Fibroblast of pulmonary artery (primary cell): Measurements from ENCODE around the gene HMCN1.

ENCODE experiments used
- DNase-seq: peaks from one replicate; pipeline ENCODE4 v3.0.0-alpha.2; 2010; ENCODE audit warnings: low read depth
- H3K4me3 ChIP-seq: replicated peaks from 2 replicates; pipeline ENCODE4 v1.5.1; 2011; ENCODE audit warnings: low read depth, mild to moderate bottlenecking, control low read depth, low read length, moderate library complexity
- TF ChIP-seq, protein P1 (sequence below): IDR thresholded peaks from 2 replicates; pipeline ENCODE4 v1.5.1; 2011; ENCODE audit warnings: mild to moderate bottlenecking, control low read depth, low read length, inconsistent platforms; ENCODE audit errors: missing control alignments

HMCN1 gene

DNA sequence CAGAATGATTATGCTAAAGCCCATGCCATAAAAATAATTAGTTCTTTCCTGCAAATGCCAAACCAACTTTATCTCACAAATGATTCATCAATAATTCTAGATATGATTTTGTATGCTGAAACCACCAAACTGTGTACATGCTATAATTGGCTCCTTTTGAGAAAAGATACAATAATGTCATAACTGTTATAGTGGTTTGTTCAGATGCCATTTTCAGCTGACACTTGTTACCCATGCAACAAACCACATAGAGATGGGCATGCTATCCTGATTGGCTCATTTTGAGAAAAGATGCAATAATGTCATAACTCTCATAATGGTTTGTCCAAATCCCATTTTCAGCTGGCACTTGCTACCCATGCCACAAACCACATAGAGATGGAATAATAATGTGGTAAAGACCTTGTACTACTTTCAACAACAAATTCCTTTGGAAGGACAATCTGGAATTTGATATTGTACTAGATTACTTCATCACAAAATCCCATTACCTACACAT is 357.1 kb downstream of the HMCN1 start:
- TF ChIP-seq, protein P1, sequence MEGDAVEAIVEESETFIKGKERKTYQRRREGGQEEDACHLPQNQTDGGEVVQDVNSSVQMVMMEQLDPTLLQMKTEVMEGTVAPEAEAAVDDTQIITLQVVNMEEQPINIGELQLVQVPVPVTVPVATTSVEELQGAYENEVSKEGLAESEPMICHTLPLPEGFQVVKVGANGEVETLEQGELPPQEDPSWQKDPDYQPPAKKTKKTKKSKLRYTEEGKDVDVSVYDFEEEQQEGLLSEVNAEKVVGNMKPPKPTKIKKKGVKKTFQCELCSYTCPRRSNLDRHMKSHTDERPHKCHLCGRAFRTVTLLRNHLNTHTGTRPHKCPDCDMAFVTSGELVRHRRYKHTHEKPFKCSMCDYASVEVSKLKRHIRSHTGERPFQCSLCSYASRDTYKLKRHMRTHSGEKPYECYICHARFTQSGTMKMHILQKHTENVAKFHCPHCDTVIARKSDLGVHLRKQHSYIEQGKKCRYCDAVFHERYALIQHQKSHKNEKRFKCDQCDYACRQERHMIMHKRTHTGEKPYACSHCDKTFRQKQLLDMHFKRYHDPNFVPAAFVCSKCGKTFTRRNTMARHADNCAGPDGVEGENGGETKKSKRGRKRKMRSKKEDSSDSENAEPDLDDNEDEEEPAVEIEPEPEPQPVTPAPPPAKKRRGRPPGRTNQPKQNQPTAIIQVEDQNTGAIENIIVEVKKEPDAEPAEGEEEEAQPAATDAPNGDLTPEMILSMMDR = no peak
- no peak for DNase-seq
- no peak overlapping the region for H3K4me3 ChIP-seq

DNA sequence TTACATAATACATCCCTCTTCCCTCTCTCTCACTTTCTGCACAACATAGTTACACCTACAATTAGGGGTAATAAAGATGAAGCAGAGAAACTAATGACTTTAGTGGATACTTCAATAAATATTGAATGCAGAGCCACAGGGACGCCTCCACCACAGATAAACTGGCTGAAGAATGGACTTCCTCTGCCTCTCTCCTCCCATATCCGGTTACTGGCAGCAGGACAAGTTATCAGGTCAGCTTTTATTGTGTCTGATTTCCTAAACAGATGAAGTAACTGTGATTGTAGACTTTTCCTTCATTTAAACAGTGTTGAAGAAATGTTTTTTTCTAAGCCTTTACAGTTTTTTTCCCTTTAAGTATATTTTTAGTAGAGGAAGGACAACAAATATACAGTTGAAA is 359.2 kb downstream of the HMCN1 start:
- TF ChIP-seq, protein P1 = no peak
- peak; percentile 68 for DNase-seq
- H3K4me3 ChIP-seq = no peak overlapping the region

DNA sequence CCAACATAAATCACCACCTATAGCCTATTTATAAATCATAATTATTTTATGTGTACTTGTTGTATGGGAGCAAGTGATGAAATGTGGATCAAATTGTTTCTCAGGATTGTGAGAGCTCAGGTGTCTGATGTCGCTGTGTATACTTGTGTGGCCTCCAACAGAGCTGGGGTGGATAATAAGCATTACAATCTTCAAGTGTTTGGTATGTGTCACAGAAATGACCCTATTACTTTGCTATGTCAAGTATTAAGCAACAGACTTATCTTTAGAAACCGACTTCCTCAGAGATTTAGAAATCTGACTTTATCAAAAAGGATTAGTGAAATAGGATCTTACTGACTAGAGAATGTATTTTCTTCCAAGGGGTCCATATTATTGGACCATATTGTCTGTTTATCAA is 360.0 kb downstream of the HMCN1 start:
- peak; percentile 68 for DNase-seq
- TF ChIP-seq, protein P1 = no peak
- H3K4me3 ChIP-seq = no peak overlapping the region

DNA sequence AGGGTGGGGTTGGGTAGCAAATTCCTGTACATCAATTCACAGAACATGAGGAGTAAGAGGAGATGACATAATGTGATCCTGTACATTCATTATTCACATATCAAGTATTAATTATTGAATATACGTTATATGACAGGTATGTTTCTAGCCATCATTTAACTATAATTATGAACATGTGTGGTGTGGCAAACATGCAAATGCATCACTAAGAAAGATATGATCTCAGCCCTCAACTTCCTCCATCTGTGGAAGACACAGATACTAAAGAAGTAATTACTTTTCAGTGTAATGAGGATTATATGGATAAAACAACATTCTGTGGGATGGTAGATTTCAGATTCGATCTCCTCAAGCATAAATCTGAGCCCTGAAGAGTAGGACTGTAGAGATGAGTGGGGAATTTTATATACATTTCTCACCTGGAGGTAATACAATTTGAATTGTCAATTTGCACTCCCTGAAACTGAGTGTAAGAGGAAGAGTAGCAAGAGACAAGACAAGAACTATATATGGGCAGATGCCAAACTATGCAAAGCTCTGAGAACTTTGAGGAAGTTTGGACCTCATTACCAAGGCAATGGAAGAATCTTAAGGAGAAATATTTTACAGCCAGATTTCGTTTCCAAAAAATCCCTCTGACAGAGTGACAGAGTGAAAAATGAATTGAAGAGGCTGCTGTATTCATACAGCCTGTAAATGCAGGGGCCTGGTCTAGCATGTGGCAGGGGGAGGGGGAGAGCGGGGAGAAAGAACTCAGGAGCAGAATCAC is 365.3 kb downstream of the HMCN1 start:
- H3K4me3 ChIP-seq = no peak overlapping the region
- TF ChIP-seq, protein P1 = no peak
- no peak for DNase-seq

DNA sequence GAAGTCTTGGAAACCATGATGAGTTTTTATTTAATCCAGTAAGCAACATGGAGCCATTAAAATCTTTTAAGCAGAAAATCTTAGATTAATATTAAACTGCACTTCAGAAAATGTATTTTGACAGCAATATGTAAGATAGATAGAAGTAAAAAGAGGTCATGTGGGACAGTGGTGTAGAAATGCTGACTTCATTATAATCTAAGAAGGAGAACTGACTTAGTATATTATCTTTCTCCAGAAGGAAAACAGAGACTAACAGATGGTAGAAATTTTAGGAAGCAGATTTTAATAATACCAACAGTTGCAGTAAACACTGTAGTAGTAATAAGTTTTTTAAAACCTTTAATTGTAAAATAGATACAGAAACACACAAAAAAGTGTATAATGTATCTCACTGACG is 367.9 kb downstream of the HMCN1 start:
- DNase-seq = no peak
- peak overlapping the region; percentile 17 for H3K4me3 ChIP-seq
- TF ChIP-seq, protein P1 = no peak

DNA sequence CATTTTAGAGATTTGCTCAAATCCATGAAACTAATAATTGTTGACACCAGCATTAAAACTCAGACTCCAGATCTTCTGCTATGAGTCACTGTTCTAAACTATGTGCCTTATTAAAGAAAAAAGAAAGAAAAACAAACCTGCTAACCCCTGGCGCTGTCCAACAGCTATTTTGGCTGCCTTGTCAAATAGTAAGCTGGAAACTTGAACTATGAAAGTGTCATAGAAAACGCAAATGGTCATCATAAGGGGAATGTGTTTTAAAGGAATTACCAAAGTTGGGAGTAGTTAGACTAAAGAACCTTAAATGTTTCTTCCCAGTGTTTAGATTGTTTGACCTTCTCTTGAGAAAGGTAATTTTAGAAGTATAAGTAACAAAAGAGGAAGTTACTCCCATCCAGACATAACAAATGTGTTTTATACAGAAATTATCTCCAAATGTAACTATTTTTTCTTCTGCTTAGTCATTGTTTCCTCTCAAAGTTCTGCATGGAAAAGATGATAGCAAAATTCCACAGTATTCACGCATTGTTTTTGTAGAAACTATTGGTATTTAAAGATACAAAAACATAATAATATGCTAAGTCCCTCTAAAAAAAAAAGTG is 368.5 kb downstream of the HMCN1 start:
- TF ChIP-seq, protein P1 = no peak
- H3K4me3 ChIP-seq = peak overlapping the region; percentile 36
- peak; percentile 95 for DNase-seq
